Stimulated activated CD4-positive, alpha-beta T cell treated with anti-CD3 and anti-CD28 coated beads, Interleukin-4, amount 100 ng/mL, for 1 hour (primary cell): Measurements from ENCODE around the gene ELAPOR1.

ENCODE experiments used
- DNase-seq: peaks from one replicate; pipeline ENCODE4 v3.0.0-alpha.2; 2020

The ELAPOR1 gene, protein sequence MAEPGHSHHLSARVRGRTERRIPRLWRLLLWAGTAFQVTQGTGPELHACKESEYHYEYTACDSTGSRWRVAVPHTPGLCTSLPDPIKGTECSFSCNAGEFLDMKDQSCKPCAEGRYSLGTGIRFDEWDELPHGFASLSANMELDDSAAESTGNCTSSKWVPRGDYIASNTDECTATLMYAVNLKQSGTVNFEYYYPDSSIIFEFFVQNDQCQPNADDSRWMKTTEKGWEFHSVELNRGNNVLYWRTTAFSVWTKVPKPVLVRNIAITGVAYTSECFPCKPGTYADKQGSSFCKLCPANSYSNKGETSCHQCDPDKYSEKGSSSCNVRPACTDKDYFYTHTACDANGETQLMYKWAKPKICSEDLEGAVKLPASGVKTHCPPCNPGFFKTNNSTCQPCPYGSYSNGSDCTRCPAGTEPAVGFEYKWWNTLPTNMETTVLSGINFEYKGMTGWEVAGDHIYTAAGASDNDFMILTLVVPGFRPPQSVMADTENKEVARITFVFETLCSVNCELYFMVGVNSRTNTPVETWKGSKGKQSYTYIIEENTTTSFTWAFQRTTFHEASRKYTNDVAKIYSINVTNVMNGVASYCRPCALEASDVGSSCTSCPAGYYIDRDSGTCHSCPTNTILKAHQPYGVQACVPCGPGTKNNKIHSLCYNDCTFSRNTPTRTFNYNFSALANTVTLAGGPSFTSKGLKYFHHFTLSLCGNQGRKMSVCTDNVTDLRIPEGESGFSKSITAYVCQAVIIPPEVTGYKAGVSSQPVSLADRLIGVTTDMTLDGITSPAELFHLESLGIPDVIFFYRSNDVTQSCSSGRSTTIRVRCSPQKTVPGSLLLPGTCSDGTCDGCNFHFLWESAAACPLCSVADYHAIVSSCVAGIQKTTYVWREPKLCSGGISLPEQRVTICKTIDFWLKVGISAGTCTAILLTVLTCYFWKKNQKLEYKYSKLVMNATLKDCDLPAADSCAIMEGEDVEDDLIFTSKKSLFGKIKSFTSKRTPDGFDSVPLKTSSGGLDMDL

DNA sequence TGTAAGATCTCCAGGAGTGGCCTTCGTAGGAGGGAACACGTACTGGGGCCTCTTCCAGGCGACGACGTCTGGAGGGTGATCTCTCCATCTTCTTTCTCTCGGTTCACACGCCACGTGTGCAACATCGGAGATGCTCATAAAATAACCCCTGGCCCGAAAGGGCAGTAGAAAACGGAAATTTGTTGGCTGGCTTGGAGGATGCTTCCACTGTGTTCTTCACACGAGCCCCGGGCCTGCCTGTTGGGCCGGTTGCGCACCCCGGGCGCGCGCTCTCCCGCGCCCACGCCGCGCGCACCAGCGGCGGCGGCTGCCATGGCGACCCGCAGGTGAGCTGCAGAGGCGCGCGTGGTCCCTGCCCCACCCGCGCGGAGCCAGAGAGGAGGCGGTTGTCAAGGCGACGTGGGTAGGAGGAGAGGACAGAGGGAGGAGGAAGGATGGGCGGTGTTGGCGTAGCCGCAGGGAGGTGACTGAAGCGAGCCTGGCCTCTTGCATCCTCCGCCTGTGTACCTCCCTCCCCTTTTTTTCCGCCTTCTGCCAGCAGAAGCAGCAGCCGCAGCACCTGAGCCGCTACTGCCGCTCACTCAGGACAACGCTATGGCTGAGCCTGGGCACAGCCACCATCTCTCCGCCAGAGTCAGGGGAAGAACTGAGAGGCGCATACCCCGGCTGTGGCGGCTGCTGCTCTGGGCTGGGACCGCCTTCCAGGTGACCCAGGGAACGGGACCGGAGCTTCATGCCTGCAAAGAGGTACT lies at the start of gene ELAPOR1:
Gene ELAPOR1 (plus strand): TSS at position 526 of the 752 bp plus-strand sequence. CDS start 69 bp downstream, at position 595.
- DNase-seq, result peak; percentile 79

DNA sequence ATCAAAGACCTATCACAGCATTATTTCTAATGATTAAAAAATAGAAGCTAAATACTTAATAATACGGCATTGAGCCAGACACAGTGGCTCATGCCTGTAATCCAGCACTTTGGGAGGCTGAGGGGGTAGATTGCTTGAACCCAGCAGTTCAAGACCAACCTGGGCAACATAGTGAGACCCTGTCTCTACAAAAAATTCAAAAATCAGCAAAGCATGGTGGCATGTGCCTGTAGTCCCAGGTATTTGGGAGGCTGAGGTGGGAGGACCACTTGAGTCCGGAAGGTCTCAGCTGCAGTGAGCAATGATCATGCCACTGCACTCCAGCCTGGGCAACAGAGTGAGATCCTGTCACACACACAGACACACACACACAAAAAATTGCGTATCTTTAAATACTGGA lies 48.8 kb upstream of the ELAPOR1 start:
- DNase-seq, result no peak

DNA sequence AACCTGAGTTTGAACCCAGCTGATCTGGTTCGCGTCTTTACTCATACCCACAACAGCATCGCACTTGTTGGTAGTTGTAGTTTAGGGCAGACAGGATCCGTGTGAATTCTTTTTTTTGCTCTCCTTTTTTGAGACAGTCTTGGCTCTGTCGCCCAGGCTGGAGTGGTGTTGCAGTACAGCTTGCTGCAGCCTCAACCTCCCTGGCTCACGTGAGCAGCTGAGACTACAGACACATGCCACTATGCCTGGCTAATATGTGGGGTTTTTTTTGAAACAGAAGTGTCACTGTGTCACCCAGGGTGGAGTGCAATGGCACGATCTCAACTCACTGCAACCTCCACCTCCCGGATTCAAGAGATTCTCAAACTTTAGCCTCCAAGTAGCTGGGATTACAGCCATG lies 46.0 kb upstream of the ELAPOR1 start:
- DNase-seq, result no peak

DNA sequence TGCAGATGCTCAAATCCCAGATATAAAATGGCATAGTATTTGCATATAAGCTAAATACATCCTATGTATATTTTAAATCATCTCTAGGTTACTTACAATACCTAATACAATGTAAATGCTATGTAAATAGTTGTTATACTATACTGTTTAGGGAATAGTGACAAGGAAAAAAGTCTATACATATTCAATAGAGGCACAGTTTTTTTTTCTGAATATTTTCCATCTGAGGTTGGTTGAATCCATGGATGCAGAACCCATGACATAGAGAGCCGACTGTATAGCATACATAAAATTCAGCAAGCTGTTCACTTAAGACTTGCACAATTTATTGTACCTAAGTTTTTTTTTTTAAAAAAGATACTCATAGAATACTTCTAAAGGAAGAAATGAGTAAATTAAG lies 44.6 kb upstream of the ELAPOR1 start:
- DNase-seq, result no peak

DNA sequence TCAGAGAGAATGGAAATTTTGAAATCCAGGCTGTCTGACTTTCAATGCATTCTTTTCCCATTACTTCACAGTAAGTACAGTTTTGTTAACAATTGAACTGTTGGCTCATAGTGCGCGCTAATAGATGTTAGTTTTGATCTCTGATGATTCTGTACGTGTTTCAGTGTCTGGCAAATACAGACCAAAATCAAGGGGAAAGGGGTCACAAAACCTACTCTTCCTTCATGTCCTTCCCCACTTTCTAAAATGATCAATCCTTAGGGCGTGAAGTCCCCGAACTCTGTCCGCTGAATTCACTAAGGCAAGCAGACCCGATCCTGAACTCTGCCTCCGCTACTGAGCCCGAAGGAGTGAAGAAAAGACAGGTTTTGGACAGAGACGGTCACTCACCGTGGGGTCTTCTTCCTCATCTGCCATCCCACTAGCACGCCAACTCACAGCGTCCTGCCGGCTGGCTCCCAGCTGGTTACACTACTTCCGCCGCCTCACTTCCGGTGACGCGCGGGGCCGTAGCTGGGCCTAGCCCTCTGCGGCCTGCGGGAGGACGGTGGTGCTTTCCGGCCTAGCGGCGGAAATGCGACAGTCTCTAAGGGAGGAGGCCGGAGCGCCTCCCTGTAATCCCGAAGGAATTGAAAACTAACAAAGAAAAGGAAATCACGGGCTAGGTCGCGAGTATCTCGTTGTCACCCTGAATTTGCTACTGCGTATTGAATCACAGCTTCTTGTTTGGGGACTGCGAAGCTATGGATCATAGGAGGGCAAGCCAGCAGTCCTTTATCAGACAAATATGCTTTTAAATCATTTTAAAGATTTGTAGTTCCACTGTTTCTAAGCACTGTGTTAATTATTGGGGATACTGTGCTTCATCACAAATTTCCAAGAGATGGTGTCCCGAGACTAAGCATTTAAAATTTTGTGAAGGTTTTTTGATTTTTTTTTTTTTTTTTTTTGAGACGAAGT lies 38.1 kb upstream of the ELAPOR1 start, which contains the start of gene TAF13:
Gene TAF13 (minus strand): TSS at position 473 of the 960 bp plus-strand sequence. CDS start 56 bp downstream, at position 417.
- peak; percentile 85 for DNase-seq

DNA sequence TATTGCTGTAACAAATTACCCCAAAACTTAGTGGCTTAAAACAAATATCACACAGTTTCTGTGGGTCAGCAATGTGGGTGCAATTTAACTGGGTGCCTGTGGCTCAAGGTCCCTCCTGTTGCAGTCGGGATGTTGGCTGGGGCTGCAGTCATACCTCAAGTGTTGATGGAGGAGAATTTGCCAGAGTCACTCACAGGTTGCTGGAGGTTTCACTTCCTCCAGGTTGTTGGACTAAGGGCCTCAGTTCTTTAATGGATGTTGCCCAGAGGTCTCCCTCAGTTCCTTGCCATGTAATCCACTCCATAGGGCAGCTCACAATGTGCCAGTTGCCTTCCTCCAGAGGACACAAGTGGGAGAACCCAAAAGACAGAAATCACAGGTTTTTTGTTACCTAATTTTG lies 35.6 kb upstream of the ELAPOR1 start:
- no peak for DNase-seq

DNA sequence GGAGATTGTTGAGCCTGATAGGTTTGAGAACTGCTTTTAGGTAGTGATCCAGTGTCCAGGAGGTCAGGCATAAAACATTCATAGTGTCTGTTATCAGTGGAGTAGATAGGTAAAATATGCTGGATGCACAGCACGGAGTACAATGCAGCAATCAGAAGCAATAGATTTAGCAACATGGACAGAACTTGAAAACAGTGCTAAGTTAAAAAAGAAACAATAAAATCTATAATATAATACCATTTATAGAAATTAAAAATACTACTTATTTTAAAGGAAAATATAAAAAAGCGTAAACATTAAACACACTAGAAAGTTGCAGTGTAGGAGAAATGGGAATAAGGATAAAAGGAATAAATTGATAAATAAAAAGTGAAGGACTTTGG lies 34.7 kb upstream of the ELAPOR1 start:
- no peak for DNase-seq

DNA sequence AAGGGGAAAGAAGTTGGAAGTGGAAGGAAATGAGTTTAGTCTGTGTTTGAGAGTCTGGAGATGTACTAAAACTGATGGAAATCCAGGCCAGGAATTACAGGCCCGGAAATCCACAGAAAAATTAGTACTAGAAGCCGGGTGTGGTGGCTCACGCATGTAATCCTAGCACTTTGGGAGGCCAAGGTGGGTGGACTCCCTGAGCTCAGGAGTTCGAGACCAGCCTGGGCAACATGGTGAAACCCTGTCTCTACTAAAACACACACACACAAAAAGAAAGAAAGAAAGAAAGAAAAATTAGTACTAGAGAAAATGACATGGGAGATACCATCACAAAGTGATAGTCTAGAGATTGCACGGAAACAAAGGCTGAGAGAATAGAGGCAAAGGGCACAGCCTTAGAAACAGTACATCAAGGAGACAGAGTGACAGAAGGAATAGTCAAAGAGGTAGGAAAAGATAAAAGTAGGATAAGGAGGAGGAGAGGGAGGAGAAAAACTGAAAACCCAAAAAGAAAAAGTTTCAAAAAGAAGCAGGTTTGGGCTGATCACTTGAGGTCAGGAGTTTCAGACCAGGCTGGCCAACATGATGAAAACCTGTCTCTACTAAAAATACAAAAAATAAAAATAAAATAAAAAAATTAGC lies 33.4 kb upstream of the ELAPOR1 start:
- DNase-seq, result no peak

DNA sequence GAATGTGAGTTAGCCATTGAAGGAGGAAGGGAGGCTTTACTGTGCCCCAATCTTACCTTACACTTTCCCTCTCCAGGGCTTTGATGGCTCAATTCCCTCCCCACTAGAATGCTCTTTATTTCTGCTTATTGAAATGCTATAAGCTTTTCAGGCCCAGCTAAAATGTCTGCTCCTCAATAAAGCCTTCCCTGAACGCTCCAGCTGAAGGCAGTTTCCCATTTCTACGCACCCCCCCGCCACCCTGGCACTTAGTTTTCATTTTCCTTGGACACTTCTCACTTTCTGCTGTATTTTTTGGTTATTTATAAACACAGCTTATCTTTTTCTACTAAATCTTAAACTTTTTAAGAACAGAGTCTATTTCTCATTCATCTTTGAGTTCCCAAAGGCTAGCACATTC lies 30.4 kb upstream of the ELAPOR1 start:
- DNase-seq, result no peak

DNA sequence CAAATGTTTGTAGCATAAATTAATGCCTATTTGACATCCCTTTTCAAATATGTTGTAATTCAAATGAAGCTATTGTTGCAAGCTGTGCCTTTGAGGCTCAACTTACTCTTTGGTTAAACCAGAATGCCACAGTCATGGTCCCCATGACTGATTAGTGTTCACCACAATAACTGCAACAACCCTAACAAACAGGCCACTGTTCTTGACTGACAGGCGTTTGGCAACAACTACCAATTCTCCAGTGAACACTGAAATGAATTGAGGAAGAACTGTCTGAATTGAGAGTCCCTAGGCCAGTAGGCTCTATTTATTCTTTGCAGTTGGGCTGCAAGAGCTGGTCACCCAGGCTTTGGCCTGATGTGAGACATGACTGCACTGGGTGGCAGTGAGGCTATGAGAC lies 30.0 kb upstream of the ELAPOR1 start:
- DNase-seq, result no peak

DNA sequence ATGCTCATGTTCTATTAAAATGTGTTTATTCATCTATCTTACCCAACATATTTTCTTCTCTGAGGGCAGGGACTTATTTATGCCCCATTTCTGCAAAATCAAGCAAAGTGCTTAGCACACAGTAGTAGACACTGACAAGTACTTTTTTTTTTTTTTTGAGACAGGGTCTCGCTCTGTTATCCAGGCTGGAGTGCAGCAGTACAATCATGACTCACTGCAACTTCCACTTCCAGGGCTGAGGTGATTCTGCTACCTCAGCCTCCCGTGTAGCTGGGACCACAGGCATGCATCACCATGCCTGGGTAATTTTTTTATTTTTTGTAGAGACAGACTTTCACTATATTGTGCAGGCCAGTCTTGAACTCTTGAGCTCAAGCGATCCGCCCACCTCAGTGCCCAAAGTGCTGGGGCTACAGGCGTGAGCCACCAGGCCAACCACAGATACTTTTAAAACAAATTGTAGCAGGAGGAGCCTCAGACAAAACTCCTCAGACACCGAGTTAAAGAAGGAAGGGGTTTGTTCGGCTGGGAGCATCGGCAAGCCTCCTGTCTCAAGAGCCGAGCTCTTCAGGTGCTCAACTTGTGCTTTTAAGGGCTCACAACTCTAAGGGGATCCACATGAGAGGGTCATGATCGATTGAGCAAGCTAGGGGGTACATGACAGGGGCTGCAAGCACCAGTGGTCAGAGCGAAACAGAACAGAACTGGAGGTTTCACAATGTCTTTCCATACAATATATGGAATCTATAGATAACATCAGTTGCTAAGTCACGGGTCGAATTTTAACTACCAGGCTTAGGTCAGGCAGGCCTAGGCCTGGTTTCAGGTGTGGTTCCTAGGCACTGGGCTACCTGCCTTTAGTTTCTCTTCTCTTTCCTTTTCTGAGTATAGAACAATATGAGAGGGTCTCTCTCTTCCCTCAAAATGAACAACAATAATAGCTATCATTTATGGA lies 29.1 kb upstream of the ELAPOR1 start:
- no peak for DNase-seq

DNA sequence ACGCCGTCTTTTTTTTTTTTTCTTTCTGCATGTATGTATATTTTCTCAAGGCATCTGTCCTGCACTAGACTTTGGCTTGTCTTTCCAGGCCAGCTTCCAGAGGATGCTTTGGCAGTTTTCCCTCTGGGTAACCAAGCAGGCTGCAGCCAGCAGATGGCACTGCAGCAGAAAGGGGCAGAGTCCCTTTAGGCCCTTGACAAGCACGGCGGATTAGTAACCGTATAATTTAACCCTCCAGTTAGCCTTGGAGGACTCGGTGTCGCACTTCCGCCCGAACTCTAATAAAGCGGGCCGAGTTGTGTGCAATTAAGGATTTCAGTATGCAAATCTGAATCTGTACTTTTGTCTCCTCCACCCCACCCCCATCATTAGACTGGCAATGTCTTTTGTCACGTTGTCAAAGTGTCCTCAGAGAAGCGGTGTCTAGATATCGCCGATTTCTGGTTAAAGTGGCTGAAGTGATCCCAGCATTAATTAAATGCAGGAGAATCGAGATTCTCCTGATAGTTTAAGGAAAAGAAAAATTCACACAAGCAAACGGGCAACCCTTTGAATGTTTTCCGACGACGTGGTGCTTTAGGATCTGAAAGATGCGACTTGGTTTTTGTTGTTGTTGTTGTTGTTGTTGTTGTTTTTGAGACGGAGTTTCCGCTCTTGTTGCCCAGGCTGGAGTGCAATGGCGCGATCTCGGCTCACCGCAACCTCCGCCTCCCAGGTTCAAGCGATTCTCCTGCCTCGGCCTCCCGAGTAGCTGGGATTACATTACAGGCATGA lies 24.5 kb upstream of the ELAPOR1 start:
- DNase-seq, result peak; percentile 29

DNA sequence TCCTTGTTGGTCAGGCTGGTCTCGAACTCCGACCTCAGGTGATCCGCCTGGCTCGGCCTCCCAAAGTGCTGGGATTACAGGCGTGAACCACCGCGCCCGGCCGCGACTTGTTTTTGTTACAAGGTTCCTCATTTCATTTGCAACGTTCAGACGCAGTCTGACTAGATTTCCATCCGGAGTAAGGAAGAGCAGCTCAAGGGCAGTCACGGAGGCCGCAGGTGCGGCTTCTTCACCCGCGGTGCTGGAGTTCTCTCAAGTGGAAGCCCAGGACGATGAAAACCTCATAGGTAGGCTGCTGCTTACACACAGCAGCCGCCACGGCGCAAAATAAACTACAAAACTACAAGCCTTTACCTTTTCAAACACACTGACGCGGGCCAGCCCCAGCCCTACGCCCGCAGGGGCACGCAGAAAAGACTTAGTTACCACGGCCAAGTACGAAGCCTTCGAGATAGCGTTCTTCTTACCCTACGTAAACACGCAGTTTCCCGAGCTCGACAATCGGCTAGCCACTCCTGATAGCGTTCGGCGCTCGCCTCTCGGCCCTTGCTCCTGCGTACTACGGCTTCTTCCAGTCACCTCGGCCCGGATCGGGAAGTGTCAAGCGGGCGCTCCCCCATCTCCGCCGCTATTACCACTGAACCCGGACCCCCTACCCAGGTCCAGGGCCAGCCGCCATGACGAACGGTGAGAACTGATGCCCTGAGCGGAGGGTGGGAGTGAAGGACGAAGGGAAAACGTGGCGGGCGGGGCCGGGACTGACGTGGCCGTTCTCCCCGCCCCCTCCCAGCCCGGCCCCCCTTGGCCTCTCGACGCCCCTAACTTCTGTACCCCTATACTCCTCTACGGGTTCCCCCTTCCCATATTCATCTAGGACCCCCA lies 23.5 kb upstream of the ELAPOR1 start, which contains the start of gene TMEM167B:
Gene TMEM167B (plus strand): TSS at position 569 of the 882 bp plus-strand sequence. CDS start 109 bp downstream, at position 678.
- DNase-seq, result peak; percentile 86

DNA sequence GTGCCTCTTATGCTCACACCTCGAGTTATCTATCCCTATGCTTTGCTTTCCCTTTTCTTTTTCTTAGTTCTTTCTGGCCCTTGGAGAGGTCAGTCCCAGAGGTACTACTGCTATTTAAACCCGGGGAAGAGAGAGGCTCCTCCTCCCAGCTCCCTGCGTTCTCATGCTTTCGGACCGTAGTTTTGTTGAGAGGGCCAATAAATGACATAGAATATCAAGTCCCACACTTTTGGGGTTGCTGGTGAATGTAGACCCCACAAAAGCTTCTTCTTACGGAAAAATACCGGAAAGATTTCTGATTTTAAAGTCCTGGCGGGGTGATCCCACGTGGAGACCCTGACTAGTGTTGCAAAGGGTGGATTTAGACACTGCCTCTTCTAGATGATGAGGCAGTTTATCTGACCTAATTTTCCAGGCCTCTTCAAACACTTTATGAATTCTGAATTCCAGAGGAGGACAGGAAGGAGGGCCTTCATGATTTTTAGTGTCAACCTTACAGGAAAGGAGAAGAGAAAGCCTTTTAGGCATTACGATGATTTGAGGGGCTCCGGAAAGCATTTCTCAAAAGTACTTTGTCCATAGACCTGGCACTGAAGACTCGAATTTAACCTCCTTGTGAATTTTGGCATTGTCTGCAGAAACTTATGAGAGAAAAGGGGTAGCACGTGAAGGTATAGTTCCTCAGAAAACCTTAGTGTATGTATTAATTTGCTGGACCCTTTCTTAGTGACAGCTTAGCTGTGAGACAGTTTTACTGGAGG lies 22.7 kb upstream of the ELAPOR1 start:
- no peak for DNase-seq

DNA sequence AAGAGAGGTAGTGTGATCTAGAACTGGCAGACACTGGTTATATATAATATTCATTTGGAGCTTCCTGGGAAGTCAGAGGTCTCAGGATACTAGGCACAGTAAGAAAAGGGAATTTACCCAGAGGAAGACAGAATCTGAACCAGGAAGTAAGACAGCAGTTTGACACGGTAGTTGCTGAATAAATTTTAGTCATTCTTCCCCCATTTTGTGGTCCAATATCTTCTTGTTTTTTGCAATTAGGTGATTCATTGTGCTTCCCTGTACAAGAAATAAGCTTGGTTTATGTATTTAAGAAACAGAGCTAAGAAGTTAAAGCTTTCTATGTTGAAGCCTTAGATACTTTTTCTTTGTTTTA lies 22.1 kb upstream of the ELAPOR1 start:
- DNase-seq, result no peak

DNA sequence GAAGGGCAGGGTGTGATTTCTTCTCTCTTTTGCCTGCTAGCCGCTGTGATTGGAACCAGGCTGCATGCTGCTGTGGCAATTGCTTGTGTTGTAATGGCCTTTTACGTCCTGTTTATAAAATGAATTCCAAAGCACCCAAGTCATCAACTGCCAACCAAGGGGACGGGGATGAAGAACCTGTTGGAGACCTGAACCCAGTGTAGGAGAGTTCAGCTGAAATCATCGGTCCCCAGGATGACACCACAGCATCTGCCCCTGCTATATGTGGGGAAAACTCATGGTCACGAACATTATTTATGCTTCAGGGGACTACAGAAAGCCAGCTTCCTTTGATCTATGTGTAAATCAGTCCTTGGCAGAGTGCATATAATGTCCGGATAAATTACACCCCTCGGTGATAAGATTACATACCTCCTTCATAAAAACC lies 19.5 kb upstream of the ELAPOR1 start:
- no peak for DNase-seq

DNA sequence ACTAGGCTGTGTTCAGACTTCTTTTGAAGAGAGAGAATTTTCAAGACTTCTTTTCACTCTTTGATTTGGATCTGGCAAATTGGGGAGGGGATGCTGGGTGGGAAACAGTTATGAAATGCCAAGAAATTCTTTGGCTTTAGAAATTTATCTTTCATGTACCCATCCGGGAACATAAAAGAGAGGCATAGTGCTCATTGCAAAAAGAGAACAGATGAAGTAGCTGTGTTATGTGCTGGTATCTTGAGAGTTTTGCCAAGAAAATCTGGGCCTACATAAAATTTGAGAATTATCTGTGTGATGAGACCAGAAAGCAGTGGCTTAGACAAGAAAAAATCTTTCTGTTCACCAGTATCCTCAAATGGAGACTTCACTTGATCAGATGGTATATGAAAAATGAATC lies 19.0 kb upstream of the ELAPOR1 start:
- no peak for DNase-seq
